Suprapubic skin (tissue), 4 donors: Measurements from ENCODE around the gene RNF32. TPM values are rescaled to one million over a fixed set of nuclear protein-coding genes. Genes with fewer than 3 reads are reported as not detected.

Experiments
- DNase-seq, 2 donors: peaks; one replicate each; pipeline ENCODE4 v3.0.0-alpha.2; 2019; ENCODE audit warnings: low spot score in 2 of 2
- H3K27ac ChIP-seq: fragments of 200-600 bp; sonication (generic); one replicate; pipeline ENCODE4 v1.5.1; 2019
- H3K27me3 ChIP-seq: fragments of 200-600 bp; sonication (generic); one replicate; pipeline ENCODE4 v1.5.1; 2019
- H3K36me3 ChIP-seq: fragments of 200-600 bp; sonication (generic); one replicate; pipeline ENCODE4 v1.5.1; 2019
- H3K4me1 ChIP-seq: fragments of 200-600 bp; sonication (generic); one replicate; pipeline ENCODE4 v1.5.1; 2019
- H3K4me3 ChIP-seq: fragments of 200-600 bp; sonication (generic); one replicate; pipeline ENCODE4 v1.5.1; 2019; ENCODE audit warnings: mild to moderate bottlenecking
- H3K9me3 ChIP-seq: fragments of 200-600 bp; sonication (generic); one replicate; pipeline ENCODE4 v1.5.1; 2019
- EP300 ChIP-seq: sonication (generic); formaldehyde crosslinking; IDR thresholded peaks from one replicate; pipeline ENCODE4 v1.6.1; 2017; ENCODE audit warnings: antibody characterized with exemption
- POLR2A ChIP-seq, 2 donors: fragments of 450-650 bp; IDR thresholded peaks; one replicate each; pipeline ENCODE4 v1.6.1; 2017; ENCODE audit warnings: antibody characterized with exemption in 2 of 2, mild to moderate bottlenecking in 2 of 2, moderate library complexity in 2 of 2
- POLR2AphosphoS5 ChIP-seq, 3 donors: sonication (generic); formaldehyde crosslinking; IDR thresholded peaks; one replicate each; pipeline ENCODE4 v1.6.1; 2017; ENCODE audit warnings: antibody characterized with exemption in 3 of 3
- WGBS: methylation state at CpG from one replicate; pipeline ENCODE4 v1.1.5; 2018; 5-methylcytosine and 5-hydroxymethylcytosine counted together
- total RNA-seq, 4 donors: library from RNA; depleted of rRNA; stranded (reverse); fragments of >200 nt; gene quantifications; one replicate each; pipeline ENCODE4 v1.1.0, GENCODE V29; 2016
- TF ChIP-seq, protein P1 (sequence below), 2 donors: fragments of 200-600 bp in 1 of 2; fragments of 450-650 bp in 1 of 2; sonication (generic) in 1 of 2; IDR thresholded peaks; one replicate each; pipeline ENCODE4 v1.5.1; 2016 to 2019; ENCODE audit warnings: antibody characterized with exemption in 2 of 2, mild to moderate bottlenecking in 1 of 2, moderate library complexity in 1 of 2

The RNF32 gene
- total RNA-seq, 4 donors from 2014 or later = 0.29 to 0.32 TPM; not detected in 2

DNA sequence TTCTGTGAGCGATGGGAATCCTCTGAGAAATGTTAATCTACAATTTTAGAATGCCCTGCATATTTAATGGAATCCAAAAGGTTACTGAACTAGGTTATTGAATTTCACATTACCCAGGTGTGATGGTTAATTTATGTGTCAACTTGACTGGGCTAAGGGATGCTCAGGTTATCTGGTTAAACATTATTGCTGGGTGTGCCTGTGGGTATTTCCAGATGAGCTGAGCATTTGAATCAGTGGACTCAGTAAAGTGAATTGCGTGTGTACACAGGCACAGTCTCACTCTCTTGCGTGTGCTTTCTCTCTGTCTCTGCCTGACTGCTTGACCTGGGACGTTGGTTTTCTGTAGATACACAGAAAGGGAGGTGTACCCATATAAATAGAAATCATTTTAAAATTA, 21.7 kb downstream of the RNF32 start:
- Histone ChIP-seq H3K9me3 (no peaks in the 10 kb centered on the region), H3K27ac (no peak overlapping the region), H3K4me1 (no peaks in the 10 kb centered on the region), H3K27me3 (no peaks in the 10 kb centered on the region), H3K36me3 (no peaks in the 10 kb centered on the region), H3K4me3 (no peak overlapping the region)
- 89% methylated on average over 4 of the region's 4 CpGs for WGBS
- TF ChIP-seq, protein P1, sequence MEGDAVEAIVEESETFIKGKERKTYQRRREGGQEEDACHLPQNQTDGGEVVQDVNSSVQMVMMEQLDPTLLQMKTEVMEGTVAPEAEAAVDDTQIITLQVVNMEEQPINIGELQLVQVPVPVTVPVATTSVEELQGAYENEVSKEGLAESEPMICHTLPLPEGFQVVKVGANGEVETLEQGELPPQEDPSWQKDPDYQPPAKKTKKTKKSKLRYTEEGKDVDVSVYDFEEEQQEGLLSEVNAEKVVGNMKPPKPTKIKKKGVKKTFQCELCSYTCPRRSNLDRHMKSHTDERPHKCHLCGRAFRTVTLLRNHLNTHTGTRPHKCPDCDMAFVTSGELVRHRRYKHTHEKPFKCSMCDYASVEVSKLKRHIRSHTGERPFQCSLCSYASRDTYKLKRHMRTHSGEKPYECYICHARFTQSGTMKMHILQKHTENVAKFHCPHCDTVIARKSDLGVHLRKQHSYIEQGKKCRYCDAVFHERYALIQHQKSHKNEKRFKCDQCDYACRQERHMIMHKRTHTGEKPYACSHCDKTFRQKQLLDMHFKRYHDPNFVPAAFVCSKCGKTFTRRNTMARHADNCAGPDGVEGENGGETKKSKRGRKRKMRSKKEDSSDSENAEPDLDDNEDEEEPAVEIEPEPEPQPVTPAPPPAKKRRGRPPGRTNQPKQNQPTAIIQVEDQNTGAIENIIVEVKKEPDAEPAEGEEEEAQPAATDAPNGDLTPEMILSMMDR (IDR thresholded peaks at IDR 0.05) = no peak
- TF ChIP-seq POLR2A (IDR thresholded peaks at IDR 0.05) (no peak), POLR2AphosphoS5 (IDR thresholded peaks at IDR 0.05) (no peak), EP300 (no peak)
- no peak for DNase-seq

DNA sequence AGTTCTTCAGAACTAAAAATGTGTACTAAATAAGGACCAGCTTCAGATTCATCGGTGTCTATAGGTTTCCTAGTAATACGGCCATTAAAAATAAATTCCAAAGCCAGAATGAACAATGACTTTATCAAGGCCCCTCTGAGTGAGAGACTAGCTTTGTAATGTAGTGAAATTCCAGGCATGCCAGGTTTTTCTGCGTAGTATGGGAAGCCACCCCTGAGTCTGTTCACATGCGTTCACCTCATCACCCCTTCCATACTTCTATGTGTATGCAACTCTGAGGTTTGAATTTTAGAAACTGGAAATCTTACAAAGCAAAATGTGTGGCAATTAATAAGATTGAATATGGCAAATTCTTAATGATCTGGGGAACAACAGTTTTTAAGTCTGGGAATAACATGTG, 24.5 kb downstream of the RNF32 start:
- DNase-seq = no peak
- 88% methylated on average over 4 of the region's 4 CpGs for WGBS
- peaks cover 10% of the 10 kb centered on the region for H3K36me3 ChIP-seq
- H3K27ac ChIP-seq = no peak overlapping the region
- no peaks in the 10 kb centered on the region for H3K9me3 ChIP-seq
- H3K27me3 ChIP-seq = no peaks in the 10 kb centered on the region
- no peak overlapping the region for H3K4me3 ChIP-seq
- H3K4me1 ChIP-seq = no peaks in the 10 kb centered on the region
- TF ChIP-seq POLR2A (IDR thresholded peaks at IDR 0.05) (no peak), EP300 (no peak), POLR2AphosphoS5 (IDR thresholded peaks at IDR 0.05) (no peak)
- TF ChIP-seq, protein P1 (IDR thresholded peaks at IDR 0.05) = no peak

DNA sequence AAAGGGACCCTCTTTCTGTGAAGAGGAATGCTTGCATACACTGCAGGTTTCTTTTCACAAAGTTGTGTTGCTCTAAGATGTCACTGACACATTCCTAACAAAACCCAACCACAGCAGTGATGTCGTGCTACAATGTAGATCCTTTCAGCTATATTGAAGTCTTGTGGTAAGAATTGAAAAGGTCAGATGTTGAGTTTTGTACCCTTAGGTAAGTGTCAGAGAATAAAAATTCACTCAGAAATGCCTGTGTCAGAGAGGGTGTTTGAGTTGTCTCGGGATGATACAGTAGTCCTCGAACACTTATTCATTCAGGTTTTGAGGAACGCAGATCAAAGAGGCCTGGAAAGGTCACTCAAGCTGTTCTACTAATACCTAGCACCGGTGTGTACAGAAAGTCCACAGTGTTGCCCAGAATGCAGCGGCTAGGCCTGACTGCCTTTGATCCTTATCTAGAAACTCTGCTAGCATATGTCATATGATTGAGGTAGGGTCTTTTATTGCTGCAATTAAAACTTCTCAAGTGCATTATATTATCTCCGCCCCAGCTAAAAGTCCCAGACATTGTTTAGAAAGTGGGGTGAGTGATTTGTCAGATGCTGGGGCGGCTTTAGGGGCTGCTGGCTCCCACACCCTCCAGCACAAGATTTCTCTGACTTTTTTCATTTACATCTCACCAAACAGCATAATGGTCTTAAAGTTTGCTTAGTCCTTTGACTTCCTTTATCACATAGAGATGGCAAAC, 26.0 kb downstream of the RNF32 start:
- no peaks in the 10 kb centered on the region for H3K27me3 ChIP-seq
- peaks cover 10% of the 10 kb centered on the region for H3K36me3 ChIP-seq
- H3K27ac ChIP-seq = no peak overlapping the region
- DNase-seq = no peak
- 78% methylated on average over 8 of the region's 8 CpGs for WGBS
- no peaks in the 10 kb centered on the region for H3K4me1 ChIP-seq
- H3K4me3 ChIP-seq = no peak overlapping the region
- TF ChIP-seq, protein P1 (IDR thresholded peaks at IDR 0.05) = no peak
- H3K9me3 ChIP-seq = no peaks in the 10 kb centered on the region

DNA sequence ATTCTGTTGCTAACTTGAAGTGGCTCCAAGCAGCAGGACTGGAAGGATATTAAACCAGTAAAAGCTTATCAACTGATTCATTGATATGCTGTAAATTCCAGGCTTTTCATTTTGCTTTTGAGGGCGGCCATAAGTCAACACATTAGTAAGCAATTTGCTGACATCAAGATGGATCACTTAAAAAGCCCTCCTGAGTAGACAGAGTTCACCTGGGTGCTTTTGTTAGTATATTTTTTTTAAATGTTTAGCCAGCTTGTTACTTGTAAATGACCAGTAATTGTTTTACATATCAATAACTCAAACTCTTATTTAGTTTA, 26.5 kb downstream of the RNF32 start:
- no peaks in the 10 kb centered on the region for H3K9me3 ChIP-seq
- no peaks in the 10 kb centered on the region for H3K27me3 ChIP-seq
- H3K36me3 ChIP-seq = peaks cover 10% of the 10 kb centered on the region
- H3K4me1 ChIP-seq = no peaks in the 10 kb centered on the region
- no peak overlapping the region for H3K4me3 ChIP-seq
- TF ChIP-seq POLR2AphosphoS5 (IDR thresholded peaks at IDR 0.05) (no peak), POLR2A (IDR thresholded peaks at IDR 0.05) (no peak), EP300 (no peak)
- TF ChIP-seq, protein P1 (IDR thresholded peaks at IDR 0.05) = no peak
- no peak for DNase-seq
- 87% methylated on average over 1 of the region's 1 CpG for WGBS
- no peak overlapping the region for H3K27ac ChIP-seq

DNA sequence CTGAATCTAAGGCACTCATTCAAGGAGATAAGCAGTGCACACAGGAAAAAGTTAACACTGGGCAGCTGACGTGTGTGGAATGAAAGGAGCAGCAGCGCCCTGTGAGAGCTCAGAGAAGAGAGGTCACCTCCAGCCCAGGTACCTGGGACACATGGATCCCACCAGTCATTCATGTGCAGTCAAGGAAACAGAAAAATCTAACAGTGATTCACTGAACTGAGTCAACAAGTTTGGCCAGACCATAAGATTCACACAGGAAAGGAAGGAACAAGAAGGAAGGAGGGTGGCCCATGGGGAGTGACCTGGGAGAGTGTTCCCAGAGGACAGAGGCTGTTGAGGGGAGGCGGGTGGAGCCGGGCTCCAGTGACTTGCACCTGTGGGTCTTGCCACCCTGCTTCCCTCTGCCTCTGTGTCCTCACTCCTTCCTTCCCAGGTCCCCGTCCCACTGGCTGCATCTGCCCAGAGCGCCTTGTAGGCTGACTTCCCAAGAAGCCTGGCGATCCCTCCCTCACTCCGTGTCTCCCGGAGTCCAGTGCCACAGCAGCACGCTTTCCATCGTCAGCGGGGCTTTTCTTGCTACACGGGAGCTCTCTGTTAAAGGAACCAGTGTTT, 27.7 kb downstream of the RNF32 start:
- Histone ChIP-seq H3K4me3 (no peak overlapping the region), H3K9me3 (no peaks in the 10 kb centered on the region), H3K36me3 (peaks cover 18% of the 10 kb centered on the region), H3K4me1 (no peaks in the 10 kb centered on the region), H3K27me3 (no peaks in the 10 kb centered on the region), H3K27ac (no peak overlapping the region)
- DNase-seq = no peak
- TF ChIP-seq, protein P1 (IDR thresholded peaks at IDR 0.05) = no peak
- TF ChIP-seq EP300 (no peak), POLR2A (IDR thresholded peaks at IDR 0.05) (no peak)
- 93% methylated on average over 13 of the region's 13 CpGs for WGBS
